Kasumi-1 (cell line): Measurements from ENCODE around the gene ITPR1.
A peak's percentile ranks its signal among the peaks of the same experiment; 100 is the strongest.

Source experiments
- DNase-seq, 2 experiments: peaks; one replicate each; lab custom pipeline; 2025; lab: John Stamatoyannopoulos, UW

Gene ITPR1

DNA sequence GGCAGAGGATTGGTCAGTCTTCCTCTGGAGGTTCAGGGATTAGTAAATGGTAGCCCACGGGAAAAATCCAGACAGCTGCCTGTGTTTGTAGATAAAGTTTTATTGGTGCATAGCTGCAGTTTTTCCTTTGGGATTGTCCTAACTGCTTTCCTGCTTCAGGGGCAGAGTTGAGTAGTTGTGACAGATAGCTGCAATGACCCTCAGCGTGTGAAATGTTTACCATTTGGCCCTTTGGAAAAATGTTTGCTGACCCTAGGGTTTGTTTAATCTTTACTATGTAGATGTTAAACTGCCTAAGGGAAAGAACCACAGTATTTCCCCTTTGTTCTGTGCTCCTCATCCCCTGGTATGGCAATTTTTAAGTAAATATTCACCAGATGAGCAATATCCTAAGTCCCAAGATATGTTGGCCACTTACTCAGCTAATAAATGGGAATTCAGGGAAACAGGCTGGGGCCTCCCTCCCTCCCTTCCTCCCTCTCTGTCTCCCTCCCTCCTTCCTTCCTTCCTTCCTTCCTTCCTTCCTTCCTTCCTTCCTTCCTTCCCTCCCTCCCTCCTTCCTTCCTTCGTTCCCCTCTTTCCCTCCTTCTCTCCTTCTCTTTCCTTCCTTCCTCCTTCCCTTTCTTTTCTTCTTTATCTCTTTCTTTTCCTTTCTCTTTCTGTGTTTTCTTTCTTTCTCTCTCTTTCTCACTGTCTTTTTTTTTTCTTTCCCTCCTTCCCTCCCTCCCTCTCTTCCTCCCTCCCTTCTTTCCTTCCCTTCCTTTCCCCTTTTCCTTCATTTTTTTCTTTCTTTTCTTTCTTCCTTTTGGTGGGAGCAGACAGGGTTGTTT, 251.5 kb downstream of the ITPR1 start:
- DNase-seq: no peak

DNA sequence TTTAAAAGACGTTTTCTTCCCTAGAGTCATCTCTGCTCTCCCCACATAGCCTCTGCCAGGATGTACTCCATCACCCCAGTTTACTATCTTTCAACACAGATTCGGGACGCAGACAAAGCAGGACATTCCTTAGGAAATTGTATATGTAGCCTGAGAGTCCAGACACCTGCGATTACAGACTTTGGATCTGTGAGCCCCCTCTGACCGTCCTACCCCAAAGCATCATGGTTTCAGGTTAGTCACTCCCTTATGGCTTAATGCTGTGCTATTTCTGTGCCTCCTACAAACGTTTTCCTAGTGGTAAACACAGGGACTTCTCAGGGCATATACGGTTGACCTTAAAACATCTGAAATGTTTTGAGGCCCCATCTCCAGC, 252.1 kb downstream of the ITPR1 start:
- DNase-seq: no peak

DNA sequence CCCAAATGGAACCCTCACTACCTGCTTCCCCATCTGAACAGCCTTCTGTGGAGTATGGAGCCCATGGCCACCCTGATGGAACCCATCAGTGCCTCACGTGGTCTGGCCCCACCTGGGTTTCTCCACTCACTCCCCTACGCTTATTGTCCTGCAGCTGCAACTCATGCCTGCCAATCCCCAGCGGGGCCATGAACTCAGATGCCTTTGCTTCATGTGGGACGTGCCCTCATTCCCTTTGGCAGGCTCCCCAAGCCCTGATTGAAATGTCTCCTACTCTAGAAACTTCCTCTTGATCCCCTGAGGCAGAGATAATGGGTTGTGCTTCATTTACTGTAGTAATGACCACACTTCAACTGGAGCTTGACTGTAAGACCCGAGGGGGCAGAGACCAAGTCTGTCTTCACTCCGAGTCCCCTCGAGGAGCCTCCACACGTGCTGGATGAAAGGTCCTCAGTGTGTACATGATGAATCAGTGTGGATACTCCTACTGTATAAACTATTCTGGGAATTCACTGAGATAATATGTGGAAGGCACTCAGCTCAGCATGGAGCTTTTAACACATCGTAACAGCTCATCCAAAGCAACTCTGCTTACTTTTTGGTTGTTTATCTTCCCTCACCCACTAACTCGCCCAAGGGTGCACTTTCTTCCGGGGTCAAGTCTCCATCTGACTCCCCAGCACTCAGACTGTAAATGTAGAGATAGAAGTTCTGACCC, 253.3 kb downstream of the ITPR1 start:
- DNase-seq: no peak

DNA sequence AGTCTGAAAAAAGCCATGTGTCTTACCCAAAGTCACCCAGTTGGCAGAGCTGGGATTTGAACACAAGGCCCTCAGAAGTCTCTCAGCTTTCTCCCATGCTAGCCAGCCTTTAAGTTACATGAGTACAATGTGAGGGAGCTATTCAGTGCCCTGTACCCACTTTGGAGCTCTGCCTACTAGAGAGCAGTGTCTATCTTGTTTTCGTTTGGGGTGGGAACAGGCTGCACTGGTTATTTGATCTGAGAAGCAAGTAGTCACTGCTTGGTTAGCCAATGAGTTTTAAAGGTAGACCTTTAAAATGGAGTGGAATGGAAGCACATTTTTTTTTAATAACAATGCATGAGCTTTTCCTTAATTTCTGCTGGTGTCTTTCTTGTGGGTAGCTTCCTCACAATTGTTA, 255.0 kb downstream of the ITPR1 start:
- DNase-seq: no peak

DNA sequence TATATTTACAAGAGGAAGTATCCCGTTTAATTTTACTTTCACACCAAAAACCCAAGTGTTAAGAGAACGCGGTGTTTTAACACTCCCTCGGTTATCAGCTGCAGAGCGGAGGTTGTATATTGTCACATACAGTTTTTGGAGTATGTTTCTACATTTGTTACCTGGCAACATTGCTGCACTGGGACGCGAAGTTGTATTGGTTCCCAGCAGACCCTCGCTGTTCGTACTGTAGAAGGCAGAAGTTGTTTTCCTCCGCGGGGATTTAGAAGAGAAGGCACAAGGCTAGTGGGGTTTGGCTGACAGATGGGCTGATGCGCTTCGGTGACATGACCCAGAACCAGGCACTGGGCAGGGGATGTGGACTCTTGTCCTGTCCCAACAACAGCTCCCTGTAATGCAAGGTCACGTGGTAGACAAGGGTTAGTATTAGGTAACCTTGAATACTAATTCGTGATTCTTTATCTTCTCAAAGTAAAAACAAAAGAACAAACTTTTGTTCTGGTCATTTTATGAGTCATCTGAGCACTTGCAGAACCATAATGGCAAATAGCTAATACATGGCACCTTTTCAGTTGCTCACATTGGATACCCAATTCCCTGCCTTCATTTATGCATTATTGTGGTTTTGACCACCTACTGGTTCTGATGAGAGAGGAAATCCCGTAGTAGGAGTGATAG, 255.7 kb downstream of the ITPR1 start:
- DNase-seq: no peak

DNA sequence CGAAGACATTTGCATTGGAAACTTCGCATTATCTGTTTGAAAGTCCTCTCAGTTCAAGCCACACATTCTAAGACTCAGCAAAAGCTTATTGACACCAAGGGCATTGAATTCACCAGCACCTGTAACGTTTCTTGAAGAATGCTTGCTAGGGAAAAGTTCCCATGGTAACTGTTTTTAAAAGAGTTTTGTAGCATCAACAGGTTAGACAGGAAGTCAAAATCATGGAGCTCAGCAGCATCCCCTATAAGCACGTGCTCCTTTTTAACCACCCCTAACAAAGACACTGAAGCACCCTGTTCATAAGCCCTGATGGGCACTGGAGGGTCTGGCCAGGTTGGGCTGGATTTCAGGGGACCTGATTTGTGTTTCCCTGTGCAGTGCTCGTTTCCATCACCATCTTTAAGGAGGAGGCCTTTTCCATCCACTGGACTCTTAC, 256.4 kb downstream of the ITPR1 start:
- no peak for DNase-seq

DNA sequence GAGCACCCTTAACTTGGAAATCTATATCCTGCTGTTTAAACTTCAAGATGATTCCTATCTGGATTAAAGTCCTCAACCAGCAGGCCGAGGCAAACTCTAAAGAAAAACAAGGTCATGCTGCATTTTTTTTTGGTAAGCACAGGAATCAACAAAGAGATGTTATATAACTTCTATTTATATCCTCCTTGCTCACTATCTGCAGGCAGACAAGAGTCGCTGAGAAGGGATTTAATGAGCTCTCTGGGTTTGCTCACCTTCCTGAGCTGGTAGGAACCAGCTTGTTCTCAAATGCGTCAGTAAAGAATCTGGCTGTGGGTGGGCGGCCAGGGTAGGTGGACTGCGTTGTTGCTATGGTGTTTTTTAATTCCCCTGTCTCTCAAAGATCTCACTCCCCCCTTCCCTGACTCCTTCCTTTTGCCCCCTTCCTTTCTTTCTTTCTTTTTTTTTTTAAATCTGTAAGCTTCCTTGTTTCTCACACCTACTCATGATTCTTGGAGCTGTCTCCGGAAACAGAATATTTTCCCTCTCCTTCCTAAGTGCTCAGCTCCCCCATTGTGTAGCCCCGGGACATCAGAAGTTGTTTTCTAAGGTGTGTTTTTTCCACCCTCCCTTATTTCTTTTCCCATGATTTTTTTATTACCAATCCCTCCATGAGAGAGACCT, 257.3 kb downstream of the ITPR1 start:
- DNase-seq: no peak

DNA sequence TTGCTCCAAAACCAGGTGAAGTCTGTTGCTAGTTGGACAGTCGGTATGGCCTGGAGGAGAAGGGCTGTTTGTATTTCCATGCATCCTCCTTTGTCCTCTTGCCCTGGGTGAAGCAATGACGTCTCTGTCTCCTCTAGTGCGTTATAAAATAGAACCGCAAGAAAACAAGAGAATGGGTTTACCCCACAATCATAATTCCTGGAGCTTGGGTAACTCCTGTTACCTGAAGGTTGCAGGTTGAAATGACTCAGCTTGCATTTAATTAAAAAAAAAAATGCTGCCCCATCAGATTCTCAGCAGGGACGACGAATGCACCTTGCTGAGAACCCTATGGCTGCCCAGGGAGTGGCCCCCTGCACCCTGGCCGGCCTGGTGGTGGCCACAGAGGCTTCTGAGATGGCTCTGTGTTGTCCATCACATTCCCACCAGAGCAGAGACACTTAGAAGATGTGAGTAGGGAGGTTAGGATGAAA, 257.9 kb downstream of the ITPR1 start:
- no peak for DNase-seq

DNA sequence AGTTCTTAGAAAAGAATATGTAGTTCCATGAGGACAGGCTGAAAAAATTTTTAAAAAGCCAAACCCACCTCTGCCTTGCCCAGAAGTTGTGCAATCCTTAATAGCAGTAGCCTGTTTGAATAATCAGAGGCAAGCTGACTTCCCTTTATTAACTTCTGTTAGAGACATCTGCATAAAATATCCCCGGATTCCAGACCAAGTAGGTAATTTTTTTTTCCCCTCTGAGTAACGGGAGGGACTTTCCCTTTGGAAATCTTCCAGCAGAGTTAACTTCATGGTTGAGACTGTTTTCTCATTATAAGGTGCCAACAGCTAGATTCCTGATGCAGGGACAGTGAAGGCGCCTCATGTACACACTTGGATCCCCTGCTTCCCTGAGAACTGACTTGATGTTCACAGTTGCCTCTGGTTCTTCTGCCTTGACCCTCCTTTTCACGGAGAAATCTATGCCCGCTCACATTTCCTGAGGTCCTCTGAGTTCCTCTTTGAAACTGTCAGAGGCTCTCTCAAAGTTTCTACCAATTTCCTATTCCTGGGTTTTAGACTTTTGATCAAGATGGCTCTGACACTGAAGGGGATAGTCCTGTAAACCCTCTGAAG, 258.5 kb downstream of the ITPR1 start:
- peak; percentile 81 to 84 for DNase-seq

DNA sequence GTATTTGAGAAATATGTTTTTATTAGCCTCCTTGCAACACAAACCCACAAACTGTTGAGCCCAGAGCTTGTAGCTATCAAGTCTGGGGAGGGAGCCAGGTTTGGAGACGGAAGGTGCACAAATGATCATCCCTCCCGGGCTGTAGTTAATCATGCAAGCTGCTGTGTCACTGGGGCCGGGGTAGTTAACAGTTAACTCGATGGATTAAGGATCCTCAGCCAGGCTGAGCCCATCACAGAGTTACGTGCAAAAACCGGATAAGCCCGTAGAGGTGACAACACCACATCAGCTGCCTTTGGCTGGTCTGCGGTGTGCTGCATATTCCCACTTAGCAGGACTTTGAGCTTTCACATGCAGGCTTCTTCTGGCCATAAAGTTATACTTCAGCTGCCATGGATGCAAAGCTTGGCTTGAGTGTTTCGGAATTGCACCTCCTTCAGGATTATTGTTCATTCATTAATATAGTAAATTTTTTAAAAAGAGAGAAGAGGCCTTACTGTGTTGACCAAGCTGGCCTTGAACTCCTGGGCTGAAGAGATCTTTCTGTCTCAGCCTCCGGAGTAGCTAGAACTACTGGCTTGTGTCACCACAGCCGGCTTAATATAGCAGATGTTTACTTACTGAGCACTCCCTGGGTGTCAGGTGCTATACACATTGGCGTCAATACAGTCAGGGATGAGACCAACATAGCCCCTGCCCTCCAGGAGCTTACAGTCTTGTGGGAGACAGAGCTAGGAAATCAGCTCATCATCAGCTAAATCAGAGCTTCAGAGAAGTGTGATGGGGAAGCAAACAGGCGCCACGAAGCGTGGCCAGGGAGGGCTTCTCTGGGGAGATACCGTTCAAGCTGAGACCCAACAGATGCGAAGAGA, 259.3 kb downstream of the ITPR1 start:
- peak; percentile 81 to 84 for DNase-seq

DNA sequence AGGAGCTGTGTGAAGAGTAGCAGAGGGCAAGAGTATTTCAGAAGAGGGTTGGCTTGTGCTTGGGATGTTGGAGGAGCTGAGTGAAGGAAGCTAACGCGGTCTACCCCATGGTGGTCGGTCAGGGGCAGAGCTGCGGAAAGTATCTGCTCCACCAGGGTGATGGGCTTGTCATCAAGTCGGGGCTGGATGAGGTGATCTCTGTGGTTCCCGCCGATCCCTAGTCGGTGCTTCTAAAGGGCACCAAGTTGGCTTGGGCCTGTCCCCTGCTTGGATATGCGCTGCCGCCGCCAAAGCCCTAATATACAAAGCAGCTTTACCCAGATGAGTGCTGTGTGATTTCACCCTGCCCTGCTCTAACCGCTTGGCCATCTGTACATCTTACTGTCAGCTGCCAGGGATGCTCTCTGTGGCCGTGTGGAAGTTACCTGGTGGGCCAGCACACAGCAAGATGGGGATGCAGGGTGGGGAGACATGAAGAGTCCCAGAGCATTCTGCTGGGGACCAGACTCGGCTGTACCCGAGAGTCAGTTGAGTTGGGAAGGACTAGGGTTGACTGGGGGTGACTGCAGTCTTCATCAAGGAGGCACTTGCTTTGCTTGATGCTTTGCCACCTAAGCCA, 260.0 kb downstream of the ITPR1 start:
- DNase-seq: no peak

DNA sequence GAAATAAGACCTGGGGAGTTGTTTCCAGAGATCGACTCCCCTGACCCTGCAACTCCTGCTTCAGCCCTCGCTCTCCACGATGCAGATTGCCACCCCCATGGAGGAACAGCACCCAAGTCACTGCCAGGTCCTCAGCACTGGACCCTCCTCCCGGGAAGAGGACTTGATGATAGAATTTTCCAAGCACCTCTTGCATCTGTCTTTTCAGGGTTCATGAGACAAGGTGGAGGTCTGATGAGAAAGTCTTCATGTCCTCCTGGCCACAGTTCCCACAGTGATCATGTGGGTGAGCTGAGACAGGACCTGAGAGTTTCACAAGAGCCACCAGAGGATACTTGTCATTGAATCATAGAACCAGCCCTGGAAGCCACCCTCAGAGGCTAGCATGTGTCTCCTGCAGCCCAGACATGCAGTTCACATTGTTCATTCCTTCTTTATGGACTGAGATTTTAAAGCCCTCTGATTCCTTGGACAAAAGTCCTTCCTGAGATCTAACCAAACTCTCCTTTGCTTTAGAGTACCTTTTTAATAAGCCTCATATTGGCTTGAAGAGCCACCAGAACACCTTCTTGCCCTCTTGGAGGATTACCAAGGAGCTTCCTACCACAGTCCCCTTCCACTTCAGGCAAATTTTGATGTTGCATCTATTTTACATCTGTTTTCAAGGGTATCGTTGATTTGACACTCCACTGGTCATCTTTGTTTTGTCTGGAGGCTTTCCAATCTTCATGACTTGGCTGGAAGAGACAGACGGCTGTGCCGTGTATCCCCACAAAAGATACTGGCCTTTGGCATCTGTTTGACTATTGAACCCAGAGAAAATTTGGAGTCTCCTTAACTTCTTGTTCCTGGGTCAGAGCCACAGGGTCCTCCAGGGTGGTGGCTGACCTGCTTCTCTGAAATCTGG, 261.3 kb downstream of the ITPR1 start:
- DNase-seq: no peak

DNA sequence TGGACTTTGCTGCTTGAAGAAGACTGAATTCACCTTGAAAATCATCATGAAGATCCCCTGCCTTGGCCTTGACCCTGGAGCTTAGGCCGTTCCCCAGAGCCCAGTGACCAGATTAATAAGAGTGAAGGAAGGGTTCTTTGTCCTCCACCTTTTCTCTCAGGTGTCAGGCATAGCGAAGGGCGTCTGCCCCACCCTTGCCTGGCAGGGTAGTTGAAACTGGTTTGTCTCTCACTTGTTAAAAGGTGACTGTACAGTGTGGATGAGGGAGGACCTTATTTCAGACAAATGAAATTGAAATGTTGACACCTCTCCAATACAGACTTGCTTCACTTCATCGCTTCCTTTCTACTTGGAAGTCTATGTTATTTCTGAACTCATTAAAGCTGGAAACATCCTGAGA, 262.4 kb downstream of the ITPR1 start:
- no peak for DNase-seq

DNA sequence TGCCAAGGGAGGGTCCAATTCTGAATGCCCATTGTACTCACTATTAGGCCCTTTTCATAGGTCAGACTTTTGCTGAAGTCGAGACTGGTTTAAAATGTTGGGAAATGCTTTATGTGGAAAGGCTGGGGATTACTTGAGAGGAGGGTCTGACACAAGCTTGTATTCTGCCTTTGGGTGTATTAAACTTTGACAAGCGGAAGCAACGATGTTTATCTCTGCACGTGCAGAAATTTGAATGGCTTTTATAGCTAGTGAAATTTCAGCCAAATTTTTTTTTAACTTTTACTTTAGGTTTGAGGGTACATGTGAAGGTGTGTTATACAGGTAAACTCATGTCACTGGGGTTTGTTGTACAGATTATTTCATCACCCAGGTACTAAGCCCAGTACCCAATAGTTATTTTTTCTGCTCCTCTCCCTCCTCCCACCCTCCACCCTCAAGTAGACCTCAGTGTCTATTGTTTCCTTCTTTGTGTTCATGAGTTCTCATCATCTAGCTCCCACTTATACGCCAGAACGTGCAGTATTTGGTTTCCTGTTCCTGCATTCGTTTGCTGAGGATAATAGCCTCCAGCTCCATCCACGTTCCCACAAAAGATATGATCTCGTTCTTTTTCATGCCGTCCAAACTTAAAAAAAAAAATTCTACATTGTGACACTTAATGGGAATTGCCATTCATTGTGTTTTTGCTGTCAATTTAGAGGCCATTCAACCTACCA, 263.1 kb downstream of the ITPR1 start:
- no peak for DNase-seq

DNA sequence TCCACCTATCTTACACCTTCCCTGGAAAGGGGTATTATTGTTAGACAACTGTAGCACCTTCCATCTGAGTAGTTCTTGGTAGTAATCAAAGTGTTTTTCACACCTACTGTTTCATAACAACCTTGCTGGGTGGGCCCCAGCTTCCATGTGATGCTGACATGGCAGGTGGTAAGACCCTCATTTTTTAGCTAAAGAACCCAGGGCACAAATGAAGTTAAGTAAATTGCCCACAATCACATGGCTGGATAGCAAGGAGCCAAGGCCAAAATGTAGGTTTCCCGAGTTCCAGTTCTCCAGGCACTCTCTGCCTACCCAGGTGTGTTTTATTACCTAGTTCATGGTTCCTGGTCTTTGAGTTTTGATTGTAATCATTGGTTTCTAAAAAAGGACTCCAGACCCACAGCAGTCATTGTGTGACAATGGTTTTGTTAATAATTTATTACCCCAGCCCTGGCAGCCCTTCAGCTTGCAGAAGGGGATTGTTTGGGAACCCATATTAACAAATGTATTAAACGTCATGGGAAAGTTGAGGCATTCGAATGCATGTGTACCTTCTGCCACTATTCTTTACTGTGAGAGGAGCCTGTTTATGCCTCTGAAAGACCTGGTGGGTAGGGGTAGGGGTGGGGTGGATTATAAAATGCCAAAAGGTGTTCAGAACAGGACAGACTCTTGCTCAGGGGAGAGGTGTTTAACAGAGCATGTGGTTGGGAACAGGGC, 263.9 kb downstream of the ITPR1 start:
- no peak for DNase-seq

DNA sequence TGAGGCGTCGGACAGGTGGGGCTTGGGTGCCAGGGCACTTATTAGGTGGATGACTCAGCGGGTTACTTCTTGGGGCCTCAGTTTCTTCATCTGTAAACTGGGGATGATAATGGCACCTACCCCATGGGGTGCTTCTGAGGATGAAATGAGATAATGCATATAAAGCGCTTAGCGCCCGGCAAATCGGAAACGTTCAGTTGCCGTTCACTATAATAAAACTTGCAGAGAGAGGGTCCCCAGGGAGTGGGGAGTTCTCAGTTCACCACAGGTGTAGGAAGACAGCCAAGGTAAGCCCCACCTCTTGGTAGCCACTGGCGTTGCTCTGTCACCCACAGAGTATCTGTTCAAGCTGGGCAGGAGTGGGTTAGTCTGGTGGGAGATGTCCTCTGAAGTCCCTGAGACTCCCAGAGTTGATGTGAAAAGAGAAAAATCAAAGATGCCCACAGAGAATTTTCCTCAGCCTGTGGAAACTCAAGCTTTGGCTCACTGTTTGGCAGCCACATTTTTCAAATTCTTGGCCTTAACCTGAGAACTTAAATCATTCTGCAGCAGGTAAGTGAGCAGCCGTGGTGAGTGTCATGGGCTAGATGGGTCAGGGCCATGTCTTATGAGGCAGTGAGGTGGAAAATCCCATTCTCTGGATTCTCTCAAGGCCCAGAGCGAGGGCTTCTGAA, 264.6 kb downstream of the ITPR1 start:
- DNase-seq: no peak

DNA sequence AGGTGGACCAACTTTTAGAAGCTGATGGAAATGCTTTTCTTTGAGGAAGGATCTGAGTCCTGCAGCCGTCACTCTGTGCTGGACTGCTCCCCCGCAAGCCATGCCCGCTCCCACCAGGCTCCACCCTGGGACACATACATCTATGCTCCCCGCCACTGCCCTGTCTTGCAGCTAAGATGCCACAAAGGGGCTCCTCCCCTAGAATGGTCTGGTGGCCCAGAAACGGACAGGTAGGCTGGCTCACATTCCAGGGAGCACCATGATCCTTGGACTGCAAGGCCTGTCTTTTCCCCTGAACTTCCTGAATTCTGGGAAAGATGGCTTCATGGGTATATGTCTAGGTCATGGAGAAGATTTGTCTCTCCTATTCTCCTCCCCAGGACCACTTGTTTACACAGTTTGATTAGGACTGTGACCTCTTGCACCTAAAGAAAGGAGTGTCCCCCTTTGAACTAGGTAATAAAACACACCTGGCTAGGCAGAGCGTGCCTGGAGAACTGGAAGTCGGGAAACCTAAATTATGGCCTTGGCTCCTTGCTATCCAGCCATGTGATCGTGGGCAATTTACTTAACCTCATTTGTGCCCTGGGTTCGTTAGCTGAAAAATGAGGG, 265.2 kb downstream of the ITPR1 start:
- DNase-seq: no peak
